ENCODE measurements around the gene JCAD. TPM values are rescaled to one million over a fixed set of nuclear protein-coding genes. Genes with fewer than 3 reads are reported as not detected.

Gene JCAD
- total RNA-seq, 1 donor from 2014 or later, result 31.7 TPM

- no peak for DNase-seq (ENCODE audit: low spot score)
Measured at GRCh38 chr10:30073045-30073766, 13.8 kb upstream of the JCAD start.

- DNase-seq (ENCODE audit: low spot score), result no peak
Measured at GRCh38 chr10:30072068-30072467, 12.7 kb upstream of the JCAD start.

GRCh38 chr10:30070001-30070685, 10.8 kb upstream of the JCAD start:
- no peak for DNase-seq (ENCODE audit: low spot score)

- DNase-seq (ENCODE audit: low spot score), result no peak
Measured at GRCh38 chr10:30068492-30069223, 9.3 kb upstream of the JCAD start.

GRCh38 chr10:30063099-30063498, 3.7 kb upstream of the JCAD start:
- no peak for DNase-seq (ENCODE audit: low spot score)

- DNase-seq (ENCODE audit: low spot score), result no peak
Measured at GRCh38 chr10:30062582-30062981, 3.2 kb upstream of the JCAD start.

GRCh38 chr10:30062090-30062489, 2.7 kb upstream of the JCAD start:
- no peak for DNase-seq (ENCODE audit: low spot score)

- DNase-seq (ENCODE audit: low spot score), result no peak
Measured at GRCh38 chr10:30058570-30059132, 735 bp downstream of the JCAD start.

- no peak for DNase-seq (ENCODE audit: low spot score)
Measured at GRCh38 chr10:30057894-30058556, 1.4 kb downstream of the JCAD start.

- DNase-seq (ENCODE audit: low spot score), result no peak
Measured at GRCh38 chr10:30057421-30057841, 2.0 kb downstream of the JCAD start.

GRCh38 chr10:30056767-30057355, 2.5 kb downstream of the JCAD start:
- DNase-seq (ENCODE audit: low spot score), result no peak

GRCh38 chr10:30056281-30056680, 3.1 kb downstream of the JCAD start:
- DNase-seq (ENCODE audit: low spot score), result no peak

GRCh38 chr10:30055226-30055662, 4.1 kb downstream of the JCAD start:
- no peak for DNase-seq (ENCODE audit: low spot score)

- DNase-seq (ENCODE audit: low spot score), result no peak
Measured at GRCh38 chr10:30052062-30052461, 7.3 kb downstream of the JCAD start.

GRCh38 chr10:30051220-30051619, 8.2 kb downstream of the JCAD start:
- DNase-seq (ENCODE audit: low spot score), result no peak

- no peak for DNase-seq (ENCODE audit: low spot score)
Measured at GRCh38 chr10:30050411-30050810, 9.0 kb downstream of the JCAD start.

GRCh38 chr10:30048768-30049517, 10.4 kb downstream of the JCAD start:
- peak; percentile 75 for DNase-seq (ENCODE audit: low spot score)

- no peak for DNase-seq (ENCODE audit: low spot score)
Measured at GRCh38 chr10:30047924-30048531, 11.4 kb downstream of the JCAD start.

GRCh38 chr10:30047430-30047829, 12.0 kb downstream of the JCAD start:
- DNase-seq (ENCODE audit: low spot score), result peak; percentile 83

- no peak for DNase-seq (ENCODE audit: low spot score)
Measured at GRCh38 chr10:30046476-30046875, 12.9 kb downstream of the JCAD start.
